GM13977 (cell line): ENCODE measurements around the gene HDLBP.

Experiments used
- DNase-seq: peaks from one replicate; pipeline ENCODE4 v3.0.0; 2012; ENCODE audit warnings: low spot score
- in situ Hi-C: fragments of 300-500 bp; cut with MboI; formaldehyde crosslinking; loops from one replicate; pipeline ENCODE4 v1.12.0; 2022; ENCODE audit warnings: low sequenced_read_pairs, low pct_unique_long_range_greater_than_20kb, mixed read lengths, inconsistent platforms; ENCODE audit not compliant: unreplicated experiment
- TF ChIP-seq, protein P1 (sequence below): IDR thresholded peaks from 2 replicates; pipeline ENCODE4 v1.5.1; 2012; ENCODE audit warnings: mild to moderate bottlenecking, control low read depth; ENCODE audit not compliant: insufficient read depth; ENCODE audit errors: extremely low read depth, missing control alignments

The HDLBP gene

DNA sequence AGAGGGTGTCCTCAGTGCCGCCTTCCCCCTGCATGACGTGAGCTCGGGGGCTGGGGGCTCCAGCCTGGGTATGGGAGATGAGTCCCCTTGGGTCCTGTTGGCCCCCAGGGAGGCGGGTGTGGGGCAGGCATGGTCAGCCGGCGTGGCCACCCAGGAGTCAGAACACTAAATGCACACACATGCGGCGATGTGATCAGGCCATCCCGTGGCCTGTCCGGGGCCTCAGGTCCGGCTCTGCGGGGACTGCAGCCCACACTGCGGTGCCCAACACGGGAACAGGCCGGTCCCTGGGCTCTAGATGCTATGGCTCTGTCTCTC lies 113.2 kb downstream of the HDLBP start:
- in situ Hi-C loops, result no loop called here
- DNase-seq, result no peak
- TF ChIP-seq, protein P1, sequence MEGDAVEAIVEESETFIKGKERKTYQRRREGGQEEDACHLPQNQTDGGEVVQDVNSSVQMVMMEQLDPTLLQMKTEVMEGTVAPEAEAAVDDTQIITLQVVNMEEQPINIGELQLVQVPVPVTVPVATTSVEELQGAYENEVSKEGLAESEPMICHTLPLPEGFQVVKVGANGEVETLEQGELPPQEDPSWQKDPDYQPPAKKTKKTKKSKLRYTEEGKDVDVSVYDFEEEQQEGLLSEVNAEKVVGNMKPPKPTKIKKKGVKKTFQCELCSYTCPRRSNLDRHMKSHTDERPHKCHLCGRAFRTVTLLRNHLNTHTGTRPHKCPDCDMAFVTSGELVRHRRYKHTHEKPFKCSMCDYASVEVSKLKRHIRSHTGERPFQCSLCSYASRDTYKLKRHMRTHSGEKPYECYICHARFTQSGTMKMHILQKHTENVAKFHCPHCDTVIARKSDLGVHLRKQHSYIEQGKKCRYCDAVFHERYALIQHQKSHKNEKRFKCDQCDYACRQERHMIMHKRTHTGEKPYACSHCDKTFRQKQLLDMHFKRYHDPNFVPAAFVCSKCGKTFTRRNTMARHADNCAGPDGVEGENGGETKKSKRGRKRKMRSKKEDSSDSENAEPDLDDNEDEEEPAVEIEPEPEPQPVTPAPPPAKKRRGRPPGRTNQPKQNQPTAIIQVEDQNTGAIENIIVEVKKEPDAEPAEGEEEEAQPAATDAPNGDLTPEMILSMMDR, result no peak

DNA sequence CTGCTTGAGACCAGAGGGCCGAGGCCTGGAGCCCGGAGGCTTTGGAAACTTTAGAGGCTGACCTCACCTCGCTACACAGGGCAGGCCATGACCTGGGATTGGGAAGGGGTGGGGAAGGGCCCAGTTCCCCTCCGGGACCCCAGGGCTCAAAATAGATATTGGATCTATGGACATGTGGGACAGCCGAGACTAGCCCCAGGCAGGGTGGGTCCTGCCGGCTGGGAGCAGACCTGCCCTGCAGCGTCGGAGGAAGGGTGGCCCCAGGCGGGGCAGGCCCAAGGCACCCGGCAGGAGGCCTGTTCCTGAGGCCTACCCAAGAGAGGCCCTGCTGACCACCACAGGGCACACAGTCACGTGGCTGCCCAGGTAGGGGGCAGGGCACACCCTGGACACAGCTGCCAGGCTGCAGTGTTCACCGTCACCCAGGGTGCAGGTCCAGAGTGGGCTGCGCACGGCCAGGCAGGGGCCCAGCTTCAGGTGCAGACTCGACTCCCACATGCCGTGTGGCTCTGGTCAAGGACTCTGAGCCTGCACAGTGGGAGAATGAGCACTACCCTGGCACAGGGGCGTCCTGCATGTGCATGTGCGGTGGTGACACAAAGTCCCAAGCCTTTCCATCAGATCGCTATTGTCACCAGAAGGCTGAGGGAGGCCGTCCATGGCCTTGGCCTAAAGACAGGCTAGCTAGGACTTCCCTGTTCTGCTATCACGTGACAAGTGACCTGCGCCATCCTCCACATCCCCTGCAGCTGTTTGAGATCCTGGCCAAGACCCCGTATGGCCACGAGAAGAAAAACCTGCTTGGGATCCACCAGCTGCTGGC lies 113.8 kb downstream of the HDLBP start:
- TF ChIP-seq, protein P1, result no peak
- no peak for DNase-seq
- in situ Hi-C loops, result no loop called here

DNA sequence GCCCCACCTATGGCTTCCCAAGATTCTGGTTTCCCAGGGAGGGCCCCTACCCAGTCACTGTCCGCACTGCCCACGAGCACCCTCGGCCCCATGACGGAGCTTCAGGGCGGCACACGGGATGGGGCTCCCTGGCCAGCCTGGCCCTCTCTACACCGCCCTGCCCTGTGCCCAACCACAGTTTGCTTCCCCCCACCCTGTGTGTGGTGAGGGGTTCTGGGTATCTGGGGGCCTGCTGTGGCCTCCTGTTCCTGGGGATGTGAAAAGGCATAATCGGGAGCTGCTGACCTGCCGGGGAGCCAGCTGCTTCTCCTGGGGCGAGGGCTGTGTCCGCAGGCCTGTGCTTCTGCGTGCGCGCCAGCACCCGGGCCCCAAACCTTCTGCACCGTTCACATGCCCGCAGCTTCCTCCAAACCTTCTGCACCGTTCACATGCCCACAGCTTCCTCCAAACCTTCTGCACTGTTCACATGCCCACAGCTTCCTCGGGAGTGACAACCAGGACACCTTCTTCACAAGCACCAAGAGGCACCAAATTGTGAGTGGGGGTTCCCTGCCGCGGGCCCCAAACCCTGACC lies 114.6 kb downstream of the HDLBP start:
- in situ Hi-C loops, result no loop called here
- TF ChIP-seq, protein P1, result no peak
- no peak for DNase-seq

DNA sequence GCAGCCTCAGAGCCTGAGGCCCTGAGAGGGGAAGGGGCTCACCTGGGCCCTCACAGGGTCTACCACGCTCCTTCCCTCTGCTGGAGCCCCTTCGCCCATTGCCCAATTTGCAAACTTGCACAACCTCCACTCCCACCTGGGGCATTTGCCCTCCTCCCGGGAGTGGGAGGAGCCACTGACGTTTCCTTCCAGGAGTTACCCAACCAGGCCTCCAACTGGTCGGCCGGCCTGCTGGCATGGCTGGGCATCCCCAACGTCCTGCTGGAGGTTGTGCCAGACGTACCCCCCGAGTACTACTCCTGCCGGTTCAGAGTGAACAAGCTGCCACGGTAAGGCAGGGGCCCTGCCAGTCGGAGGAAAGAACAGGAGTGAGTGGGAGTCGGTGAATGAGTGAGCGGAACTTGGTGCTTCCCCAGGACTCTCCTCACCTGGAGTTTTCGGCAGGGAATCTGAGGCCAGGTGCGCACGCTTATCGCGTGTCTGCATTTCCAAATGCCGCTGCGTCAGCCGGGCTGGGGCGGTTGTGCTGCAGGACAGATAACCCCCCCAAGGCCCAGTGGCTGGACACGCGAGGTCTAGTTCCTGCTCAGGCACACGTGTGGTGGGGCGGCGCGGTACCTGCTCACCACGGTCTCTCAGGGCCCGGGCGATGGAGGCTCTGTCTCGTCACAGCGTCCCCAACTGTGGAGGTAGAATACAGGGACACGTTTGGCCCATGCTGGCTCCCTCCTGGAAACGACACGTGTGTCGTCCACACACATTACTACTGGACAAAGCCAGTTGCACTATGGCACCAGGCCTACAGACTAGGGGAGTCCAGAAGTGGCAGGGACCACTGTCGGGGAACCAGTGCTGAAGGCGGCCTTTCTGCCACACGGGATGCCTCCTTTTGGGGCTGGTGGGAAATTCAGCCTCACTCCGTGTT lies 115.3 kb downstream of the HDLBP start:
- TF ChIP-seq, protein P1, result no peak
- in situ Hi-C loops, result no loop called here
- no peak for DNase-seq

DNA sequence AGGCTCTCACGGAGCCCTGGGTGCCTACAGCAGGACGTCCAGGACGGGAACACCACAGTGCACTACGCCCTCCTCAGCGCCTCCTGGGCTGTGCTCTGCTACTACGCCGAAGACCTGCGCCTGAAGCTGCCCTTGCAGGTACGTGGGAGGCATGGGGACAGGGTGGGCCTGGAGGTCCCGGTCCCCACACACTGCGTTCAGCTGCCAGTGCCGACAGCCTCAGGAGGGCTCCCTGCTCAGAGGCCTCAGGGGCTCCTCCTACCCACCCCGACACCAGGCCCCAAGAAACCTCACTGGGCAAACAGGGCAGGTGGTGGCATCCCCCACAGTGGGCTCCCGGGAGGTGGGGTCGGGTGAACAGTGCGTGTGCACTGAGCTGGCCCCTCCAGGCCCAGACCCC lies 116.2 kb downstream of the HDLBP start:
- TF ChIP-seq, protein P1, result no peak
- DNase-seq, result no peak
- in situ Hi-C loops, result no loop called here

DNA sequence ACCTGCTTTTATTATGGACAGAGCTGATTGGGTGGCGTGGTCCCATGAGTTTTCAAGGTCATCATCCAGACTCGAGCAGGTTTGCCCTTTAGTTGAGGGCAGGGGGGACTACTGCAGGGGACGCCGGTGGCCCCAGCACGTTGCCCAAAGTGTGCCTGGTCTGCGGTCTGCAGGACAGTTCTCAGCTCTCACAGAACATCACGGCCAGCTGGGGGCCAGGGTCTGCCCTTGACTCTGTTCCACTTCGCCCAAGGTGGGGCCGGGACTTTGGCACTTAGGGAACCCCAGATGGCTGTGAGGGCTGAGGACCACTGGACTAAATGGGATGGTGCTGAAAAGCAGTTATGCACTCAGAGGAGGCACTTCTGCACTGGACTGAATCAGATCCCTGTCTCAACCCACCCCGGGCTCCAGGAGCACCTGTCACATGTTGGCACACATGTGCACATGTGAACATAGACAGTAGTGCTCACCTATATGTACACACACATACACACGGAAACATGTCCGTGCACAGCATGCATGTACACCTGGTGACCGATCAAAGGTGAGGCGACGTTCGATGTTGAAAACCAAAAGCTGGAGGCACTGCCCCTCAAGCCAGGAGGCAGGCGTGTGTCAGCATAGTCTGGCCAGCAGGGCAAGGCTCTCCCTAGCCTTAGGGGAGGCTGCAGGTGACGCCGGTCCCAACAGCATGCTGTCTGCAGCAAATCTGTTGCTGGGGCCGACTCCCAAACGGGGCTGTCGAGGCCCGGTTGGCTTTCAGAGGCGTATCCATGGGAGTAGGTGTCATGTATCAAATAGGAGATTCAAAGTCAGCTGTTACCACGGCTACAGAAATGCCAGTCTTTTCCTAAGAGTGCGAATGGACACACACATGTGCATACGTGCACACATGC lies 116.8 kb downstream of the HDLBP start:
- TF ChIP-seq, protein P1, result no peak
- in situ Hi-C loops, result no loop called here
- no peak for DNase-seq
